Liver (tissue), 10 donors: ENCODE measurements around the gene RDM1. TPM values are rescaled to one million over a fixed set of nuclear protein-coding genes. Genes with fewer than 3 reads are reported as not detected.
A peak's percentile ranks its signal among the peaks of the same experiment; 100 is the strongest.

Source experiments
- DNase-seq: peaks from one replicate; pipeline ENCODE4 v3.0.0-alpha.2; 2017; ENCODE audit warnings: low spot score
- H3K27ac ChIP-seq, 2 donors: one replicate each; pipeline ENCODE4 v1.7.0; 2013; ENCODE audit warnings: inconsistent platforms in 2 of 2, low read length in 2 of 2, control low read depth in 1 of 2, low read depth in 1 of 2, mild to moderate bottlenecking in 1 of 2
- H3K27me3 ChIP-seq, 4 donors: one replicate each; pipeline versions ENCODE4 v1.6.1 to v1.7.0; 2013; ENCODE audit warnings: low read length in 3 of 4, inconsistent platforms in 1 of 4, mild to moderate bottlenecking in 1 of 4, moderate library complexity in 1 of 4; ENCODE audit not compliant: control insufficient read depth in 4 of 4, insufficient read depth in 4 of 4
- H3K36me3 ChIP-seq, 4 donors: one replicate each; pipeline versions ENCODE4 v1.6.1 to v1.7.0; 2013; ENCODE audit warnings: low read length in 3 of 4, mild to moderate bottlenecking in 3 of 4, low read depth in 1 of 4, moderate library complexity in 1 of 4; ENCODE audit not compliant: control insufficient read depth in 4 of 4, insufficient read depth in 3 of 4
- H3K4me1 ChIP-seq, 4 donors: one replicate each; pipeline versions ENCODE4 v1.6.1 to v1.7.0; 2013; ENCODE audit warnings: low read length in 3 of 4, mild to moderate bottlenecking in 3 of 4, moderate library complexity in 1 of 4; ENCODE audit not compliant: control insufficient read depth in 4 of 4, insufficient read depth in 4 of 4
- H3K4me3 ChIP-seq, 3 donors: one replicate each; pipeline versions ENCODE4 v1.6.1 to v1.7.0; 2013; ENCODE audit warnings: low read length in 3 of 3, control low read depth in 1 of 3, low read depth in 1 of 3, mild to moderate bottlenecking in 1 of 3
- H3K9ac ChIP-seq, 2 donors: one replicate each; pipeline ENCODE4 v1.7.0; 2013; ENCODE audit warnings: low read length in 2 of 2, mild to moderate bottlenecking in 2 of 2, moderate library complexity in 2 of 2, control low read depth in 1 of 2, low read depth in 1 of 2
- H3K9me3 ChIP-seq, 4 donors: one replicate each; pipeline versions ENCODE4 v1.6.1 to v1.7.0; 2013; ENCODE audit warnings: low read length in 3 of 4; ENCODE audit not compliant: control insufficient read depth in 4 of 4
- EGR1 ChIP-seq, 2 donors: IDR thresholded peaks; 2 replicates each; pipeline ENCODE4 v1.6.1; 2016 to 2018; ENCODE audit warnings: antibody characterized with exemption in 2 of 2, low read depth in 2 of 2
- FOXA1 ChIP-seq: IDR thresholded peaks from 2 replicates; pipeline ENCODE4 v1.6.1; 2016; ENCODE audit warnings: antibody characterized with exemption
- GABPA ChIP-seq, 2 donors: IDR thresholded peaks in 1 of 2; conservative IDR thresholded peaks in 1 of 2; 2 replicates each; pipeline ENCODE4 v1.6.1; 2016; ENCODE audit warnings: antibody characterized with exemption in 2 of 2, mild to moderate bottlenecking in 1 of 2, moderate library complexity in 1 of 2
- HNF4A ChIP-seq, 2 donors: conservative IDR thresholded peaks; 2 replicates each; pipeline ENCODE4 v1.6.1; 2016; ENCODE audit warnings: antibody characterized with exemption in 2 of 2, mild to moderate bottlenecking in 2 of 2
- JUND ChIP-seq, 2 donors: IDR thresholded peaks; 2 replicates each; pipeline ENCODE4 v1.6.1; 2016; ENCODE audit warnings: antibody characterized with exemption in 2 of 2
- NR2F2 ChIP-seq: IDR thresholded peaks from 2 replicates; pipeline ENCODE4 v1.6.1; 2016; ENCODE audit warnings: antibody characterized with exemption
- RAD21 ChIP-seq, 2 donors: IDR thresholded peaks; 2 replicates each; pipeline ENCODE4 v1.6.1; 2016; ENCODE audit warnings: antibody characterized with exemption in 2 of 2, mild to moderate bottlenecking in 2 of 2
- TAF1 ChIP-seq: conservative IDR thresholded peaks from 2 replicates; pipeline ENCODE4 v1.6.1; 2016; ENCODE audit warnings: antibody characterized with exemption, mild to moderate bottlenecking
- YY1 ChIP-seq: IDR thresholded peaks from 2 replicates; pipeline ENCODE4 v1.6.1; 2016; ENCODE audit warnings: antibody characterized with exemption, mild to moderate bottlenecking
- WGBS: extraction: QIAGEN DNeasy Blood & Tissue Kit; methylation state at CpG from one replicate; pipeline ENCODE4 v1.1.7; 2013; 5-methylcytosine and 5-hydroxymethylcytosine counted together
- polyA plus RNA-seq, 2 donors: library from polyadenylated mRNA; stranded (reverse) in 1 of 2; unstranded in 1 of 2; fragments of 200-250 nt in 1 of 2; fragments of >200 nt in 1 of 2; fragmentation: Nextera tagmentation in 1 of 2; extraction: Ambion mirVana in 1 of 2; gene quantifications; one replicate each; pipeline versions ENCODE4 v1.2.1 to v1.2.3, GENCODE V29; 2013 to 2015
- small RNA-seq: library from RNA; depleted of rRNA; stranded (forward); fragments of <200 nt; gene quantifications from one replicate; pipeline ENCODE3, GENCODE V24; 2014
- total RNA-seq, 2 donors: library from RNA; depleted of rRNA; stranded (reverse); fragments of >200 nt; gene quantifications; one replicate each; pipeline ENCODE4 v1.2.3, GENCODE V29; 2014
- TF ChIP-seq, protein P1 (sequence below): IDR thresholded peaks from 2 replicates; pipeline ENCODE4 v1.6.1; 2016; ENCODE audit warnings: antibody characterized with exemption
- TF ChIP-seq, protein P2 (sequence below): IDR thresholded peaks from 2 replicates; pipeline ENCODE4 v1.6.1; 2016; ENCODE audit warnings: antibody characterized with exemption
- TF ChIP-seq, protein P3 (sequence below): IDR thresholded peaks from 2 replicates; pipeline ENCODE4 v1.6.1; 2016; ENCODE audit warnings: antibody characterized with exemption
- TF ChIP-seq, protein P4 (sequence below): fragments of 150-350 bp; IDR thresholded peaks from 2 replicates; pipeline ENCODE4 v1.5.1; 2017; ENCODE audit warnings: improper control_type of control experiment, low read depth, low read length; ENCODE audit not compliant: missing input control
- donor health status: healthy.
- donor health status: healthy.
- donor health status: healthy.
- donor health status: healthy.
- donor health status: healthy.

The RDM1 gene
- total and polyA plus RNA-seq, 4 donors: 0.29 to 1.9 (median 0.42) TPM; not detected in 1

DNA sequence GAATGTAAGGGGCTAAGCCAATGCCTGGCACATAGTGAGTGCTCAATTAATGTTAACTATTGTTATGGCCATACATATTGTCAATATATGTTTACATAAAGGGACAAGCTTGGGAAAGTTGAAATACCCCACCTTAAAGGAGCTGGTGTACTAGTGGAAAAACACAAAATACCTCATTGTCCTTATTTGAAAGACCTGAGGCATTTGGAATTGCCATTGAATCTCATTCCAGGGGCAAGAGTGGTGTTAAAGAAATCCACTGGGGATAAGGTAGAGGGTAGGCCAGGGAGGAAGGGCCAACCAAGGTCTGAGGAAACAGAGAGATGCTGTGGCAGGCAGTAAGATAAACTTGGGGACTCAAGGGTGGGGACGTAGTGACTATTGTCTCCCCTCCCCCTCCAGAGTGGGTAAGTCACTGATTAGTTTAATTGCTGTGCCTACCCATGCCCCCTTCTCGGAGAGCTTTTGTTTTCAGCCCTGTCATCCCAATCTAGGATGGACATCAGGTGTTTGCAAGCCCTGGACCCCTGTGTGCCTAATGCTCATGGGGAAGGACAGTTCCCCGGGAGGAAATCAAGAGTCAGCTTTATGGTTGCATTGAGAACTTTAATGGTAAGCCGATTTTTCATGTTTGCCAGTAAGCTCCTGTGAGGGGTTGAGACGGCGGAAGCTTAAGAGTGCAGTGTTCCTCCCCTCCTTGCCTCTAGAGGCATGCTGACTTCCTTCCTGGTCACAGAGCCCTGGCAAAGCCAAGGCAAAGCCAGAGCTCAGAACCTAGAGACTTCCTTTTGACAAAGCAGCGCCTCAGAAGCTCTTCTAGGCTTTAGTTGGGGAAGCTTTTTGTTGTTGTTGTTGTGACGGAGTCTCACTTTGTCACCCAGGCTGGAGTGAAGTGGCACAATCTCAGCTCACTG, 59.4 kb downstream of the RDM1 start:
- DNase-seq: no peak

DNA sequence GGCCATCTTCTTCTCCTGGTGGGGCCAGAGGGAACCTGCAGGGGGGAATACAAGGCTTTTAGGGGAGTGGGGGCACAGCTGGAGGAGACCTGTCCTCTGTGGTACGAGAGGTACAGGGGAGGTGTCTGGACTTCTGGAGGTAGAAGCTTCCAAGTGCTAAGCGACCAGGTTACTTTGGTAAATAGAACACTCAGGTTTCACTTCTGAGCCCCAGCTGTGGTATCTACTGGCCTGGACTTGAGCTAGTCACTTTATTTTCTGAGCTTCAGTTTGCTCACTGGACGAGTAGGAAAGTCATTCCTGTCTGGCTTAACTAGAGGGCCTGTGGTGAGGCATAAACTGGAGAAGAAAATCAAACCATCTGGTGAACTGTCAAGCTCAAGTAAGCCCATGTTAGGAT, 61.8 kb downstream of the RDM1 start, which contains the start of gene HEATR9:
HEATR9 (minus strand) TSS at position 155 of the 400 bp plus-strand sequence; CDS start at position 6, 149 bp downstream.
- TF ChIP-seq, protein P1, sequence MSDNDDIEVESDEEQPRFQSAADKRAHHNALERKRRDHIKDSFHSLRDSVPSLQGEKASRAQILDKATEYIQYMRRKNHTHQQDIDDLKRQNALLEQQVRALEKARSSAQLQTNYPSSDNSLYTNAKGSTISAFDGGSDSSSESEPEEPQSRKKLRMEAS: no peak
- no peak for TF ChIP-seq NR2F2
- no peak for TF ChIP-seq YY1
- no peak for TF ChIP-seq EGR1 (IDR thresholded peaks at IDR 0.05; ENCODE audit: low read depth in 2 of 2)
- TF ChIP-seq, protein P2, sequence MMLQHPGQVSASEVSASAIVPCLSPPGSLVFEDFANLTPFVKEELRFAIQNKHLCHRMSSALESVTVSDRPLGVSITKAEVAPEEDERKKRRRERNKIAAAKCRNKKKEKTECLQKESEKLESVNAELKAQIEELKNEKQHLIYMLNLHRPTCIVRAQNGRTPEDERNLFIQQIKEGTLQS: no peak
- TF ChIP-seq HNF4A (conservative IDR thresholded peaks at IDR 0.05): no peak
- no peak for TF ChIP-seq RAD21 (IDR thresholded peaks at IDR 0.05)
- TF ChIP-seq, protein P3, sequence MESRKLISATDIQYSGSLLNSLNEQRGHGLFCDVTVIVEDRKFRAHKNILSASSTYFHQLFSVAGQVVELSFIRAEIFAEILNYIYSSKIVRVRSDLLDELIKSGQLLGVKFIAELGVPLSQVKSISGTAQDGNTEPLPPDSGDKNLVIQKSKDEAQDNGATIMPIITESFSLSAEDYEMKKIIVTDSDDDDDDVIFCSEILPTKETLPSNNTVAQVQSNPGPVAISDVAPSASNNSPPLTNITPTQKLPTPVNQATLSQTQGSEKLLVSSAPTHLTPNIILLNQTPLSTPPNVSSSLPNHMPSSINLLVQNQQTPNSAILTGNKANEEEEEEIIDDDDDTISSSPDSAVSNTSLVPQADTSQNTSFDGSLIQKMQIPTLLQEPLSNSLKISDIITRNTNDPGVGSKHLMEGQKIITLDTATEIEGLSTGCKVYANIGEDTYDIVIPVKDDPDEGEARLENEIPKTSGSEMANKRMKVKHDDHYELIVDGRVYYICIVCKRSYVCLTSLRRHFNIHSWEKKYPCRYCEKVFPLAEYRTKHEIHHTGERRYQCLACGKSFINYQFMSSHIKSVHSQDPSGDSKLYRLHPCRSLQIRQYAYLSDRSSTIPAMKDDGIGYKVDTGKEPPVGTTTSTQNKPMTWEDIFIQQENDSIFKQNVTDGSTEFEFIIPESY: no peak
- TF ChIP-seq FOXA1: no peak
- TF ChIP-seq TAF1: no peak
- no peak for TF ChIP-seq JUND (IDR thresholded peaks at IDR 0.05)
- TF ChIP-seq, protein P4, sequence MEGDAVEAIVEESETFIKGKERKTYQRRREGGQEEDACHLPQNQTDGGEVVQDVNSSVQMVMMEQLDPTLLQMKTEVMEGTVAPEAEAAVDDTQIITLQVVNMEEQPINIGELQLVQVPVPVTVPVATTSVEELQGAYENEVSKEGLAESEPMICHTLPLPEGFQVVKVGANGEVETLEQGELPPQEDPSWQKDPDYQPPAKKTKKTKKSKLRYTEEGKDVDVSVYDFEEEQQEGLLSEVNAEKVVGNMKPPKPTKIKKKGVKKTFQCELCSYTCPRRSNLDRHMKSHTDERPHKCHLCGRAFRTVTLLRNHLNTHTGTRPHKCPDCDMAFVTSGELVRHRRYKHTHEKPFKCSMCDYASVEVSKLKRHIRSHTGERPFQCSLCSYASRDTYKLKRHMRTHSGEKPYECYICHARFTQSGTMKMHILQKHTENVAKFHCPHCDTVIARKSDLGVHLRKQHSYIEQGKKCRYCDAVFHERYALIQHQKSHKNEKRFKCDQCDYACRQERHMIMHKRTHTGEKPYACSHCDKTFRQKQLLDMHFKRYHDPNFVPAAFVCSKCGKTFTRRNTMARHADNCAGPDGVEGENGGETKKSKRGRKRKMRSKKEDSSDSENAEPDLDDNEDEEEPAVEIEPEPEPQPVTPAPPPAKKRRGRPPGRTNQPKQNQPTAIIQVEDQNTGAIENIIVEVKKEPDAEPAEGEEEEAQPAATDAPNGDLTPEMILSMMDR: no peak
- no peaks in the 10 kb centered on the region for H3K9me3 ChIP-seq

More for the DNA sequence above, 59.4 kb downstream of the RDM1 start:
- no peak overlapping the region for H3K4me3 ChIP-seq
- H3K36me3 ChIP-seq: no peaks in the 10 kb centered on the region
- no peak overlapping the region for H3K27ac ChIP-seq
- TF ChIP-seq GABPA (IDR thresholded peaks at IDR 0.05 in 1 of 2, conservative IDR thresholded peaks at IDR 0.05 in 1 of 2) (no peak), NR2F2 (peak; percentile 32), FOXA1 (no peak)
- H3K9ac ChIP-seq: no peak overlapping the region
- H3K9me3 ChIP-seq: no peaks in the 10 kb centered on the region
- WGBS: 75% methylated on average over 8 of the region's 8 CpGs
- H3K27me3 ChIP-seq: no peaks in the 10 kb centered on the region
- no peaks in the 10 kb centered on the region for H3K4me1 ChIP-seq

More for the DNA sequence above, 61.8 kb downstream of the RDM1 start, which contains the start of gene HEATR9:
- Histone ChIP-seq H3K9ac (no peak within 1 kb of the TSS), H3K36me3 (no peaks in the 10 kb centered on the region), H3K27ac (no peak within 1 kb of the TSS), H3K27me3 (no peaks in the 10 kb centered on the region), H3K4me3 (no peak within 1 kb of the TSS), H3K4me1 (no peaks in the 10 kb centered on the region)
- DNase-seq: no peak
- 98% methylated on average over 3 of the region's 3 CpGs for WGBS

Small RNAs within 50 kb of the gene (small RNA-seq; reads per million reads assigned to genes)
- gene RF00100: 2,663 reads per million, percentile 100 among the genes with 10 or more reads in this experiment

Other genes starting within 250 kb of the RDM1 start
- 1 to 10 TPM in 1 of 2 donors, under 1 TPM in 1; 0.42 to 3.8 TPM for gene RASL10B, start 199.1 kb downstream of the RDM1 start, total RNA-seq
- gene RASL10B, start 199.1 kb downstream of the RDM1 start, polyA plus RNA-seq: 1 to 10 TPM; 1.7 to 2.7 TPM
- gene GAS2L2, start 177.5 kb downstream of the RDM1 start, total RNA-seq: not detected
- gene GAS2L2, start 177.5 kb downstream of the RDM1 start, polyA plus RNA-seq: not detected
- not detected for gene C17orf50, start 169.9 kb downstream of the RDM1 start, total RNA-seq
- not detected for gene C17orf50, start 169.9 kb downstream of the RDM1 start, polyA plus RNA-seq
- gene MMP28, start 135.1 kb downstream of the RDM1 start, total RNA-seq: under 1 TPM; 0.59 to 0.75 TPM
- gene MMP28, start 135.1 kb downstream of the RDM1 start, polyA plus RNA-seq: under 1 TPM; 0.14 to 0.30 TPM
- 10 to 100 TPM; 68.9 to 75.0 TPM for gene TAF15, start 121.3 kb downstream of the RDM1 start, total RNA-seq
- gene TAF15, start 121.3 kb downstream of the RDM1 start, polyA plus RNA-seq: 10 to 100 TPM; 13.5 to 66.3 TPM
- under 1 TPM in 1 of 2 donors, not detected in 1; 0.08 TPM for gene HEATR9, start 61.9 kb downstream of the RDM1 start, total RNA-seq
- gene HEATR9, start 61.9 kb downstream of the RDM1 start, polyA plus RNA-seq: not detected
- gene CCL5, start 50.4 kb downstream of the RDM1 start, total RNA-seq: 1 to 10 TPM; 1.7 to 2.2 TPM
- 1 to 10 TPM; 2.9 to 4.7 TPM for gene CCL5, start 50.4 kb downstream of the RDM1 start, polyA plus RNA-seq
- not detected for gene LYZL6, start 12.9 kb upstream of the RDM1 start, total RNA-seq
- not detected for gene LYZL6, start 12.9 kb upstream of the RDM1 start, polyA plus RNA-seq
- 10 to 100 TPM in 1 of 2 donors, under 1 TPM in 1; 0.65 to 22.3 TPM for gene CCL16, start 50.7 kb upstream of the RDM1 start, total RNA-seq
- 10 to 100 TPM in 1 of 2 donors, 1 to 10 TPM in 1; 8.1 to 21.7 TPM for gene CCL16, start 50.7 kb upstream of the RDM1 start, polyA plus RNA-seq
- 10 to 100 TPM in 1 of 2 donors, 1 to 10 TPM in 1; 1.9 to 11.6 TPM for gene CCL14, start 56.0 kb upstream of the RDM1 start, total RNA-seq
- 100 to 1,000 TPM in 1 of 2 donors, 10 to 100 TPM in 1; 68.7 to 124 TPM for gene CCL14, start 56.0 kb upstream of the RDM1 start, polyA plus RNA-seq
- gene CCL15, start 70.8 kb upstream of the RDM1 start, total RNA-seq: 10 to 100 TPM in 1 of 2 donors, 1 to 10 TPM in 1; 9.2 to 14.1 TPM
- gene CCL15, start 70.8 kb upstream of the RDM1 start, polyA plus RNA-seq: 10 to 100 TPM in 1 of 2 donors, 1 to 10 TPM in 1; 8.8 to 27.8 TPM
- gene CCL23, start 87.2 kb upstream of the RDM1 start, total RNA-seq: 1 to 10 TPM; 1.9 to 8.7 TPM
- 10 to 100 TPM in 1 of 2 donors, 1 to 10 TPM in 1; 3.9 to 24.4 TPM for gene CCL23, start 87.2 kb upstream of the RDM1 start, polyA plus RNA-seq
- under 1 TPM in 1 of 2 donors, not detected in 1; 0.92 TPM for gene CCL18, start 133.5 kb upstream of the RDM1 start, total RNA-seq
- under 1 TPM; 0.22 to 0.76 TPM for gene CCL18, start 133.5 kb upstream of the RDM1 start, polyA plus RNA-seq
- 1 to 10 TPM in 1 of 2 donors, under 1 TPM in 1; 0.92 to 5.6 TPM for gene CCL3, start 159.4 kb upstream of the RDM1 start, total RNA-seq
- 1 to 10 TPM; 1.6 to 2.1 TPM for gene CCL3, start 159.4 kb upstream of the RDM1 start, polyA plus RNA-seq
- gene CCL4, start 173.1 kb upstream of the RDM1 start, total RNA-seq: 1 to 10 TPM; 1.7 to 4.6 TPM
- gene CCL4, start 173.1 kb upstream of the RDM1 start, polyA plus RNA-seq: 1 to 10 TPM; 2.2 to 3.3 TPM
- gene TBC1D3B, start 245.9 kb upstream of the RDM1 start, total RNA-seq: under 1 TPM; 0.42 to 0.56 TPM
- gene TBC1D3B, start 245.9 kb upstream of the RDM1 start, polyA plus RNA-seq: 1 to 10 TPM in 1 of 2 donors, under 1 TPM in 1; 0.66 to 1.8 TPM